Stimulated activated CD4-positive, alpha-beta T cell treated with anti-CD3 and anti-CD28 coated beads, TNF-alpha, amount 100 ng/mL, for 24 hours (primary cell): ENCODE measurements around the gene RPL9.
"Not testable (repeated sequence)": the region's sequence is repeated elsewhere in the genome, so short reads cannot be mapped to it uniquely, and the experiment has no call there.

ENCODE experiments used
- DNase-seq, 3 experiments: peaks; one replicate each; pipeline ENCODE4 v3.0.0-alpha.2; 2020; ENCODE audit warnings: low read depth in 3 of 3

The RPL9 gene

GRCh38 chr4:39426728-39427127 lies 32.0 kb downstream of the RPL9 start:
- no peak for DNase-seq

GRCh38 chr4:39425297-39425696 lies 33.4 kb downstream of the RPL9 start:
- not testable (repeated sequence) for DNase-seq

- DNase-seq: no peak
Observed at GRCh38 chr4:39422247-39422646, 36.5 kb downstream of the RPL9 start.

- DNase-seq: no peak
Observed at GRCh38 chr4:39415678-39416283, 42.9 kb downstream of the RPL9 start.

GRCh38 chr4:39411561-39411960 lies 47.2 kb downstream of the RPL9 start:
- DNase-seq: not testable (repeated sequence)

GRCh38 chr4:39410415-39410814 lies 48.3 kb downstream of the RPL9 start:
- DNase-seq: no peak

- DNase-seq: no peak
Observed at GRCh38 chr4:39407584-39407885, 51.2 kb downstream of the RPL9 start.

- DNase-seq: no peak
Observed at GRCh38 chr4:39406763-39407583, 51.7 kb downstream of the RPL9 start, which contains the start of gene KLB. Gene KLB (plus strand): TSS chr4:39406930. CDS start chr4:39406950, 20 bp downstream.
